Loucy (cell line): ENCODE data around the gene DBNL.

Experiments used
- EZH2phosphoT487 ChIP-seq: fragments of 200-600 bp; IDR thresholded peaks from 2 replicates; pipeline ENCODE4 v1.6.1; 2018; ENCODE audit warnings: antibody characterized with exemption, mild to moderate bottlenecking, moderate library complexity, borderline replicate concordance
- TF ChIP-seq, protein P1 (sequence below): fragments of 200-600 bp; sonication (generic); conservative IDR thresholded peaks from 2 replicates; pipeline ENCODE4 v1.5.1; 2014; ENCODE audit warnings: mild to moderate bottlenecking, antibody characterized with exemption, low read length

DNA sequence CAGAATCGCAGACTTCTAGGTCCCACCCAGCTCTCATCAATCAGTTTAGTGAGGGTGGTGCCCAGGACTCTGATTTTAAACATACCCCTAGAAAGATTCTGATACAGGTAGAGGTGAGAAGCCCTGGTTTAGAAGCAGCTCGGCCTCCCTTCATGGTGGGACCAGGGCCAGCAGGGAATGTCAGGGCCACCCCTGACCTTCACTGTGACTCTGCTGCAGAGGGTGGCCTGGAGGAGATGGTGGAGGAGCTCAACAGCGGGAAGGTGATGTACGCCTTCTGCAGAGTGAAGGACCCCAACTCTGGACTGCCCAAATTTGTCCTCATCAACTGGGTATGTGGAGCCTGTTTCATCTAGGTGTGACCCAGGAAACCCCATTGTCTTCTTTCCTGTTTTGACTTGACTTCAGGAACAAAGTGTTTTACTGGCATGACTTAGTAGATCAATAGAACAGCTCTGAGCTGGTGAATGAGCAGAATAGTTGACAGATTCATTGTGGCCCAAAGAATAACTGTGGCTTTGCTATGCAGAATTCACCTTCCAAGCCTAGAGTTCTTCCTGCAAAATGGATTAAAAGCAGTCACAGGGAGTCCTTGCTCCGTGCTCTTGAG, 7.2 kb downstream of the DBNL start:
- no peak for TF ChIP-seq EZH2phosphoT487
- TF ChIP-seq, protein P1, sequence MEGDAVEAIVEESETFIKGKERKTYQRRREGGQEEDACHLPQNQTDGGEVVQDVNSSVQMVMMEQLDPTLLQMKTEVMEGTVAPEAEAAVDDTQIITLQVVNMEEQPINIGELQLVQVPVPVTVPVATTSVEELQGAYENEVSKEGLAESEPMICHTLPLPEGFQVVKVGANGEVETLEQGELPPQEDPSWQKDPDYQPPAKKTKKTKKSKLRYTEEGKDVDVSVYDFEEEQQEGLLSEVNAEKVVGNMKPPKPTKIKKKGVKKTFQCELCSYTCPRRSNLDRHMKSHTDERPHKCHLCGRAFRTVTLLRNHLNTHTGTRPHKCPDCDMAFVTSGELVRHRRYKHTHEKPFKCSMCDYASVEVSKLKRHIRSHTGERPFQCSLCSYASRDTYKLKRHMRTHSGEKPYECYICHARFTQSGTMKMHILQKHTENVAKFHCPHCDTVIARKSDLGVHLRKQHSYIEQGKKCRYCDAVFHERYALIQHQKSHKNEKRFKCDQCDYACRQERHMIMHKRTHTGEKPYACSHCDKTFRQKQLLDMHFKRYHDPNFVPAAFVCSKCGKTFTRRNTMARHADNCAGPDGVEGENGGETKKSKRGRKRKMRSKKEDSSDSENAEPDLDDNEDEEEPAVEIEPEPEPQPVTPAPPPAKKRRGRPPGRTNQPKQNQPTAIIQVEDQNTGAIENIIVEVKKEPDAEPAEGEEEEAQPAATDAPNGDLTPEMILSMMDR: no peak
